HEK293 (cell line): Measurements from ENCODE around the gene ATP5PB.

ENCODE experiments used
- BCL11A ChIP-seq: fragments of 450-650 bp; formaldehyde crosslinking; IDR thresholded peaks from 2 replicates; pipeline ENCODE4 v1.5.1; 2016; ENCODE audit warnings: low read depth, missing biosample characterization, missing genetic modification characterization
- EGR2 ChIP-seq: fragments of 450-650 bp; formaldehyde crosslinking; IDR thresholded peaks from 2 replicates; pipeline ENCODE4 v1.5.1; 2016; ENCODE audit warnings: low read depth, missing biosample characterization, missing genetic modification characterization
- GLIS2 ChIP-seq: fragments of 450-650 bp; formaldehyde crosslinking; IDR thresholded peaks from 2 replicates; pipeline ENCODE4 v1.5.1; 2016; ENCODE audit warnings: missing biosample characterization, missing genetic modification characterization
- HOXC10 ChIP-seq: sonication (generic); formaldehyde crosslinking; IDR thresholded peaks from 2 replicates; pipeline ENCODE4 v1.8.1; 2023; ENCODE audit warnings: mild to moderate bottlenecking, missing genetic modification reagents
- KLF7 ChIP-seq: fragments of 450-650 bp; formaldehyde crosslinking; IDR thresholded peaks from 2 replicates; pipeline ENCODE4 v1.5.1; 2016; ENCODE audit warnings: missing biosample characterization, missing genetic modification characterization, borderline replicate concordance
- REPIN1 ChIP-seq: fragments of 450-650 bp; formaldehyde crosslinking; IDR thresholded peaks from 2 replicates; pipeline ENCODE4 v1.5.1; 2017; ENCODE audit warnings: missing biosample characterization, missing genetic modification characterization, low read depth
- SP3 ChIP-seq: fragments of 450-650 bp; formaldehyde crosslinking; IDR thresholded peaks from 2 replicates; pipeline ENCODE4 v1.5.1; 2016; ENCODE audit warnings: missing biosample characterization, missing genetic modification characterization
- SP7 ChIP-seq: fragments of 450-650 bp; formaldehyde crosslinking; IDR thresholded peaks from 2 replicates; pipeline ENCODE4 v1.5.1; 2016; ENCODE audit warnings: missing biosample characterization, missing genetic modification characterization
- YY1 ChIP-seq: fragments of 450-650 bp; formaldehyde crosslinking; IDR thresholded peaks from 2 replicates; pipeline ENCODE4 v1.5.1; 2018; ENCODE audit warnings: missing biosample characterization, missing genetic modification characterization
- ZBTB1 ChIP-seq: fragments of 450-650 bp; formaldehyde crosslinking; IDR thresholded peaks from 2 replicates; pipeline ENCODE4 v1.5.1; 2016; ENCODE audit warnings: missing biosample characterization, missing genetic modification characterization
- ZNF155 ChIP-seq: fragments of 450-650 bp; formaldehyde crosslinking; IDR thresholded peaks from 2 replicates; pipeline ENCODE4 v1.5.1; 2016; ENCODE audit warnings: missing biosample characterization, missing genetic modification characterization
- ZNF169 ChIP-seq: fragments of 450-650 bp; formaldehyde crosslinking; IDR thresholded peaks from 2 replicates; pipeline ENCODE4 v1.5.1; 2016; ENCODE audit warnings: missing biosample characterization, missing genetic modification characterization
- ZNF221 ChIP-seq: fragments of 450-650 bp; formaldehyde crosslinking; IDR thresholded peaks from 2 replicates; pipeline ENCODE4 v1.5.1; 2017; ENCODE audit warnings: missing biosample characterization, missing genetic modification characterization, borderline replicate concordance
- ZNF37A ChIP-seq: fragments of 450-650 bp; IDR thresholded peaks from 2 replicates; pipeline ENCODE4 v1.5.1; 2018; ENCODE audit warnings: missing biosample characterization, missing genetic modification characterization
- ZNF473 ChIP-seq: fragments of 450-650 bp; formaldehyde crosslinking; IDR thresholded peaks from 2 replicates; pipeline ENCODE4 v1.5.1; 2017; ENCODE audit warnings: missing biosample characterization, missing genetic modification characterization
- ZNF514 ChIP-seq: fragments of 450-650 bp; formaldehyde crosslinking; IDR thresholded peaks from 2 replicates; pipeline ENCODE4 v1.5.1; 2016; ENCODE audit warnings: missing biosample characterization, missing genetic modification characterization
- ZNF530 ChIP-seq: fragments of 450-650 bp; formaldehyde crosslinking; IDR thresholded peaks from 2 replicates; pipeline ENCODE4 v1.5.1; 2016; ENCODE audit warnings: low read depth, missing biosample characterization, missing genetic modification characterization
- ZNF624 ChIP-seq: fragments of 450-650 bp; formaldehyde crosslinking; IDR thresholded peaks from 2 replicates; pipeline ENCODE4 v1.5.1; 2017; ENCODE audit warnings: missing biosample characterization, missing genetic modification characterization
- ZNF658 ChIP-seq: fragments of 450-650 bp; formaldehyde crosslinking; IDR thresholded peaks from 2 replicates; pipeline ENCODE4; 2016; ENCODE audit warnings: missing biosample characterization, missing genetic modification characterization
- ZNF664 ChIP-seq: fragments of 450-650 bp; formaldehyde crosslinking; IDR thresholded peaks from 2 replicates; pipeline ENCODE4 v1.5.1; 2016; ENCODE audit warnings: missing biosample characterization, missing genetic modification characterization
- ZNF670 ChIP-seq: fragments of 450-650 bp; formaldehyde crosslinking; IDR thresholded peaks from 2 replicates; pipeline ENCODE4 v1.5.1; 2016; ENCODE audit warnings: missing biosample characterization, missing genetic modification characterization, low read depth
- ZSCAN23 ChIP-seq: fragments of 450-650 bp; formaldehyde crosslinking; IDR thresholded peaks from 2 replicates; pipeline ENCODE4 v1.5.1; 2016; ENCODE audit warnings: missing biosample characterization, missing genetic modification characterization
- ZXDB ChIP-seq: fragments of 450-650 bp; formaldehyde crosslinking; IDR thresholded peaks from 2 replicates; pipeline ENCODE4 v1.5.1; 2016; ENCODE audit warnings: missing biosample characterization, missing genetic modification characterization
- TF ChIP-seq, protein P1 (sequence below): fragments of 450-650 bp; formaldehyde crosslinking; IDR thresholded peaks from 2 replicates; pipeline ENCODE4 v1.5.1; 2016; ENCODE audit warnings: missing biosample characterization, missing genetic modification characterization, low read depth
- TF ChIP-seq, protein P2 (sequence below): fragments of 450-650 bp; formaldehyde crosslinking; IDR thresholded peaks from 2 replicates; pipeline ENCODE4 v1.5.1; 2017; ENCODE audit warnings: missing biosample characterization, missing genetic modification characterization
- TF ChIP-seq, protein P3 (sequence below): fragments of 450-650 bp; formaldehyde crosslinking; IDR thresholded peaks from 2 replicates; pipeline ENCODE4 v1.5.1; 2016; ENCODE audit warnings: missing biosample characterization, missing genetic modification characterization
- TF ChIP-seq, protein P4 (sequence below): sonication (generic); formaldehyde crosslinking; IDR thresholded peaks from 2 replicates; pipeline ENCODE4 v1.8.1; 2022; ENCODE audit warnings: mild to moderate bottlenecking, moderate library complexity, missing genetic modification reagents
- TF ChIP-seq, protein P5 (sequence below): fragments of 450-650 bp; formaldehyde crosslinking; IDR thresholded peaks from 2 replicates; pipeline ENCODE4 v1.5.1; 2017; ENCODE audit warnings: missing biosample characterization, missing genetic modification characterization
- TF ChIP-seq, protein P6 (sequence below): fragments of 450-650 bp; formaldehyde crosslinking; IDR thresholded peaks from 2 replicates; pipeline ENCODE4 v1.5.1; 2016; ENCODE audit warnings: missing biosample characterization, missing genetic modification characterization

The ATP5PB gene

DNA sequence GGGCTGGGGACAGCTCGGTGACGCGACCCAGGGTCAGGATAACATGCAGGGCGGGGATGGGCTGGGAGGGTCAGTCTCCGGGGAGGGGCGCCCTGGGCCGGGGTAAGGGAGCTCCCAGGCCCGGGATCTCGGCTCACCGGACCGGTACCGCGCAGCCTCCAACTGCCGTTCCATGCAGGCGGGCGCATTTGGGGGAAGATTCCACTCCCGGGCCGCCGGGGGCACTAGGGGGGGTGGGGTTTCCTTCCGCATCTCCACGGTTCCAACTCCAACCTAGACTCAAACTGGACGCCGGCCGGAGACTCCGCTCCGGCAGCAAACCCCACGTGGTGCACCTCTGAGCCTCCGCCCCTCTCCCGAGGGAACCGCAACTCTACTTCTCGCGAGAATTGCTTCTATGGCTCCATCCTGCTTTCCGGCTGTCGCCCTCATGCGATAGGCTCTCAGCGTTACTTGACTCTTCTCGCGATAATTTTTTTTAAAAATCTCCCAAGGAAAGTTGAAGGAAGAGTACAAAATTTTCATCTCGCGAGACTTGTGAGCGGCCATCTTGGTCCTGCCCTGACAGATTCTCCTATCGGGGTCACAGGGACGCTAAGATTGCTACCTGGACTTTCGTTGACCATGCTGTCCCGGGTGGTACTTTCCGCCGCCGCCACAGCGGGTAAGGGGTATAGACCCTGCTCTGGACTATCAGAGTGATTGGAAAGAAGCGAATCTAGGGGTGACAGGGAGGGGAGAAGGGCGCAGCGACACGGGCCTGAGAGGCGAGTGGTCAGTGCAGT lies at the start of gene ATP5PB, which contains the start of gene WDR77 (continued):
- TF ChIP-seq ZNF658 (tag by site-specific recombination) = no peak
- TF ChIP-seq YY1 (tag by site-specific recombination) = peak; percentile 83
- no peak for TF ChIP-seq EGR2 (tag by site-specific recombination)
- peak; percentile 7; the same call in 1 of the 2 replicates for TF ChIP-seq SP7 (tag by site-specific recombination)
- TF ChIP-seq ZXDB = peak; percentile 56
- TF ChIP-seq ZNF514 (tag by site-specific recombination) = no peak
- no peak for TF ChIP-seq HOXC10 (CRISPR knock-in tag)
- TF ChIP-seq BCL11A (tag by site-specific recombination) = peak; percentile 63
- TF ChIP-seq ZNF473 (tag by site-specific recombination) = no peak
- TF ChIP-seq ZNF670 (tag by site-specific recombination) = no peak
- no peak for TF ChIP-seq ZBTB1
- TF ChIP-seq KLF7 = no peak
- peak; percentile 62 for TF ChIP-seq SP3 (tag by site-specific recombination)
- TF ChIP-seq ZNF624 (tag by site-specific recombination) = no peak
- TF ChIP-seq, protein P1, sequence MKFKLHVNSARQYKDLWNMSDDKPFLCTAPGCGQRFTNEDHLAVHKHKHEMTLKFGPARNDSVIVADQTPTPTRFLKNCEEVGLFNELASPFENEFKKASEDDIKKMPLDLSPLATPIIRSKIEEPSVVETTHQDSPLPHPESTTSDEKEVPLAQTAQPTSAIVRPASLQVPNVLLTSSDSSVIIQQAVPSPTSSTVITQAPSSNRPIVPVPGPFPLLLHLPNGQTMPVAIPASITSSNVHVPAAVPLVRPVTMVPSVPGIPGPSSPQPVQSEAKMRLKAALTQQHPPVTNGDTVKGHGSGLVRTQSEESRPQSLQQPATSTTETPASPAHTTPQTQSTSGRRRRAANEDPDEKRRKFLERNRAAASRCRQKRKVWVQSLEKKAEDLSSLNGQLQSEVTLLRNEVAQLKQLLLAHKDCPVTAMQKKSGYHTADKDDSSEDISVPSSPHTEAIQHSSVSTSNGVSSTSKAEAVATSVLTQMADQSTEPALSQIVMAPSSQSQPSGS (tag by site-specific recombination) = no peak
- no peak for TF ChIP-seq ZSCAN23 (tag by site-specific recombination)
- TF ChIP-seq, protein P2, sequence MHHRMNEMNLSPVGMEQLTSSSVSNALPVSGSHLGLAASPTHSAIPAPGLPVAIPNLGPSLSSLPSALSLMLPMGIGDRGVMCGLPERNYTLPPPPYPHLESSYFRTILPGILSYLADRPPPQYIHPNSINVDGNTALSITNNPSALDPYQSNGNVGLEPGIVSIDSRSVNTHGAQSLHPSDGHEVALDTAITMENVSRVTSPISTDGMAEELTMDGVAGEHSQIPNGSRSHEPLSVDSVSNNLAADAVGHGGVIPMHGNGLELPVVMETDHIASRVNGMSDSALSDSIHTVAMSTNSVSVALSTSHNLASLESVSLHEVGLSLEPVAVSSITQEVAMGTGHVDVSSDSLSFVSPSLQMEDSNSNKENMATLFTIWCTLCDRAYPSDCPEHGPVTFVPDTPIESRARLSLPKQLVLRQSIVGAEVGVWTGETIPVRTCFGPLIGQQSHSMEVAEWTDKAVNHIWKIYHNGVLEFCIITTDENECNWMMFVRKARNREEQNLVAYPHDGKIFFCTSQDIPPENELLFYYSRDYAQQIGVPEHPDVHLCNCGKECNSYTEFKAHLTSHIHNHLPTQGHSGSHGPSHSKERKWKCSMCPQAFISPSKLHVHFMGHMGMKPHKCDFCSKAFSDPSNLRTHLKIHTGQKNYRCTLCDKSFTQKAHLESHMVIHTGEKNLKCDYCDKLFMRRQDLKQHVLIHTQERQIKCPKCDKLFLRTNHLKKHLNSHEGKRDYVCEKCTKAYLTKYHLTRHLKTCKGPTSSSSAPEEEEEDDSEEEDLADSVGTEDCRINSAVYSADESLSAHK (tag by site-specific recombination) = no peak
- no peak for TF ChIP-seq ZNF37A (tag by site-specific recombination)
- TF ChIP-seq ZNF155 (tag by site-specific recombination) = no peak
- TF ChIP-seq ZNF664 = no peak
- TF ChIP-seq, protein P3, sequence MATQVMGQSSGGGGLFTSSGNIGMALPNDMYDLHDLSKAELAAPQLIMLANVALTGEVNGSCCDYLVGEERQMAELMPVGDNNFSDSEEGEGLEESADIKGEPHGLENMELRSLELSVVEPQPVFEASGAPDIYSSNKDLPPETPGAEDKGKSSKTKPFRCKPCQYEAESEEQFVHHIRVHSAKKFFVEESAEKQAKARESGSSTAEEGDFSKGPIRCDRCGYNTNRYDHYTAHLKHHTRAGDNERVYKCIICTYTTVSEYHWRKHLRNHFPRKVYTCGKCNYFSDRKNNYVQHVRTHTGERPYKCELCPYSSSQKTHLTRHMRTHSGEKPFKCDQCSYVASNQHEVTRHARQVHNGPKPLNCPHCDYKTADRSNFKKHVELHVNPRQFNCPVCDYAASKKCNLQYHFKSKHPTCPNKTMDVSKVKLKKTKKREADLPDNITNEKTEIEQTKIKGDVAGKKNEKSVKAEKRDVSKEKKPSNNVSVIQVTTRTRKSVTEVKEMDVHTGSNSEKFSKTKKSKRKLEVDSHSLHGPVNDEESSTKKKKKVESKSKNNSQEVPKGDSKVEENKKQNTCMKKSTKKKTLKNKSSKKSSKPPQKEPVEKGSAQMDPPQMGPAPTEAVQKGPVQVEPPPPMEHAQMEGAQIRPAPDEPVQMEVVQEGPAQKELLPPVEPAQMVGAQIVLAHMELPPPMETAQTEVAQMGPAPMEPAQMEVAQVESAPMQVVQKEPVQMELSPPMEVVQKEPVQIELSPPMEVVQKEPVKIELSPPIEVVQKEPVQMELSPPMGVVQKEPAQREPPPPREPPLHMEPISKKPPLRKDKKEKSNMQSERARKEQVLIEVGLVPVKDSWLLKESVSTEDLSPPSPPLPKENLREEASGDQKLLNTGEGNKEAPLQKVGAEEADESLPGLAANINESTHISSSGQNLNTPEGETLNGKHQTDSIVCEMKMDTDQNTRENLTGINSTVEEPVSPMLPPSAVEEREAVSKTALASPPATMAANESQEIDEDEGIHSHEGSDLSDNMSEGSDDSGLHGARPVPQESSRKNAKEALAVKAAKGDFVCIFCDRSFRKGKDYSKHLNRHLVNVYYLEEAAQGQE = no peak
- TF ChIP-seq GLIS2 (tag by site-specific recombination) = peak; percentile 55; the same call in 1 of the 2 replicates
- no peak for TF ChIP-seq ZNF221
- TF ChIP-seq, protein P4, sequence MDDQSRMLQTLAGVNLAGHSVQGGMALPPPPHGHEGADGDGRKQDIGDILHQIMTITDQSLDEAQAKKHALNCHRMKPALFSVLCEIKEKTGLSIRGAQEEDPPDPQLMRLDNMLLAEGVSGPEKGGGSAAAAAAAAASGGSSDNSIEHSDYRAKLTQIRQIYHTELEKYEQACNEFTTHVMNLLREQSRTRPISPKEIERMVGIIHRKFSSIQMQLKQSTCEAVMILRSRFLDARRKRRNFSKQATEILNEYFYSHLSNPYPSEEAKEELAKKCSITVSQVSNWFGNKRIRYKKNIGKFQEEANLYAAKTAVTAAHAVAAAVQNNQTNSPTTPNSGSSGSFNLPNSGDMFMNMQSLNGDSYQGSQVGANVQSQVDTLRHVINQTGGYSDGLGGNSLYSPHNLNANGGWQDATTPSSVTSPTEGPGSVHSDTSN (CRISPR knock-in tag) = no peak
- TF ChIP-seq, protein P5, sequence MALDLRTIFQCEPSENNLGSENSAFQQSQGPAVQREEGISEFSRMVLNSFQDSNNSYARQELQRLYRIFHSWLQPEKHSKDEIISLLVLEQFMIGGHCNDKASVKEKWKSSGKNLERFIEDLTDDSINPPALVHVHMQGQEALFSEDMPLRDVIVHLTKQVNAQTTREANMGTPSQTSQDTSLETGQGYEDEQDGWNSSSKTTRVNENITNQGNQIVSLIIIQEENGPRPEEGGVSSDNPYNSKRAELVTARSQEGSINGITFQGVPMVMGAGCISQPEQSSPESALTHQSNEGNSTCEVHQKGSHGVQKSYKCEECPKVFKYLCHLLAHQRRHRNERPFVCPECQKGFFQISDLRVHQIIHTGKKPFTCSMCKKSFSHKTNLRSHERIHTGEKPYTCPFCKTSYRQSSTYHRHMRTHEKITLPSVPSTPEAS (tag by site-specific recombination) = no peak
- no peak for TF ChIP-seq REPIN1 (tag by site-specific recombination)
- TF ChIP-seq, protein P6, sequence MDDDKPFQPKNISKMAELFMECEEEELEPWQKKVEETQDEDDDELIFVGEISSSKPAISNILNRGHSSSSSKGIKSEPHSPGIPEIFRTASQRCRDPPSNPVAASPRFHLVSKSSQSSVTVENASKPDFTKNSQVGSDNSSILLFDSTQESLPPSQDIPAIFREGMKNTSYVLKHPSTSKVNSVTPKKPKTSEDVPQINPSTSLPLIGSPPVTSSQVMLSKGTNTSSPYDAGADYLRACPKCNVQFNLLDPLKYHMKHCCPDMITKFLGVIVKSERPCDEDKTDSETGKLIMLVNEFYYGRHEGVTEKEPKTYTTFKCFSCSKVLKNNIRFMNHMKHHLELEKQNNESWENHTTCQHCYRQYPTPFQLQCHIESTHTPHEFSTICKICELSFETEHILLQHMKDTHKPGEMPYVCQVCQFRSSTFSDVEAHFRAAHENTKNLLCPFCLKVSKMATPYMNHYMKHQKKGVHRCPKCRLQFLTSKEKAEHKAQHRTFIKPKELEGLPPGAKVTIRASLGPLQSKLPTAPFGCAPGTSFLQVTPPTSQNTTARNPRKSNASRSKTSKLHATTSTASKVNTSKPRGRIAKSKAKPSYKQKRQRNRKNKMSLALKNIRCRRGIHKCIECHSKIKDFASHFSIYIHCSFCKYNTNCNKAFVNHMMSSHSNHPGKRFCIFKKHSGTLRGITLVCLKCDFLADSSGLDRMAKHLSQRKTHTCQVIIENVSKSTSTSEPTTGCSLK (tag by site-specific recombination) = no peak
- TF ChIP-seq ZNF530 = no peak
- TF ChIP-seq ZNF169 (tag by site-specific recombination) = no peak
